GM12872 (cell line): ENCODE measurements around the gene TTLL8.

Experiments used
- CTCF ChIP-seq: IDR thresholded peaks from 3 replicates; pipeline ENCODE4 v1.5.1; 2011; ENCODE audit warnings: low read depth, mild to moderate bottlenecking, low read length, moderate library complexity; ENCODE audit not compliant: insufficient read depth

The TTLL8 gene

GRCh38 chr22:50058906-50059880 is 1.1 kb upstream of the TTLL8 start:
- no peak for TF ChIP-seq CTCF

- TF ChIP-seq CTCF = no peak
These were observed 629 bp downstream of the TTLL8 start for GRCh38 chr22:50057278-50058060.

- no peak for TF ChIP-seq CTCF
These were observed 1.7 kb downstream of the TTLL8 start for GRCh38 chr22:50056214-50056972.

- no peak for TF ChIP-seq CTCF
These were observed 4.2 kb downstream of the TTLL8 start for GRCh38 chr22:50053861-50054260.

GRCh38 chr22:50051930-50052329 is 6.2 kb downstream of the TTLL8 start:
- TF ChIP-seq CTCF = no peak

- TF ChIP-seq CTCF = no peak
These were observed 8.6 kb downstream of the TTLL8 start for GRCh38 chr22:50049299-50050195.
